ENCODE measurements around the gene SCMH1. TPM values are rescaled to one million over a fixed set of nuclear protein-coding genes. Genes with fewer than 3 reads are reported as not detected.

The SCMH1 gene
- total RNA-seq, 1 donor from 2014 or later = 19.0 TPM

DNA sequence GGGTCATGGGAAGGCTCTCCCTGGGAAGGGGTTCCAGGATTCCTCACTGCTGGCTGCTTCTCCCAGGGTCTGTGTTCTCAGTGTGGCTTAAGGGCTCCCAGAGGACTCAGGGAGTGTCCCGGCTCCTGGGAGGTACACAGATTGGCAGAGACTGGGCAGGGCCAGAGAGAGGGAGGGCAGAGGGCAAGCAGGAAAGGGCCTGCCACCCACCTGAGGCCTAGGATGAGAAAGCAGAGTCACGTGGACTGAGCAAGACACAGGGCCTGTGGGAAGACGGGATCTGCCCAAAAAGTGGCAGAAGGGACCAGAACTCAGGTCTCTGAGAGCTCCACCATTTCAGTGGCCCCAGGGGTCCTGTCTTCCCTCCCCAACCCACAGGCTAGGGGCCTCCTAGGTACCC lies 221.5 kb downstream of the SCMH1 start:
- Mint-ChIP-seq H3K27ac (no peak overlapping the region), H3K9me3 (no peaks in the 10 kb centered on the region), H3K4me1 (ENCODE audit: low read depth) (peaks cover 2% of the 10 kb centered on the region), H3K4me3 (ENCODE audit: low read depth) (no peak overlapping the region), H3K27me3 (ENCODE audit: low read depth) (no peaks in the 10 kb centered on the region), H3K36me3 (ENCODE audit: low read depth) (peaks cover 22% of the 10 kb centered on the region)
- no peak for DNase-seq (ENCODE audit: low spot score)
- intact Hi-C loops (cut with micrococcal nuclease) = no loop called here

- intact Hi-C loops (cut with micrococcal nuclease) = no loop called here
- Mint-ChIP-seq H3K4me1 (ENCODE audit: low read depth) (peaks cover 2% of the 10 kb centered on the region), H3K36me3 (ENCODE audit: low read depth) (peaks cover 22% of the 10 kb centered on the region), H3K9me3 (no peaks in the 10 kb centered on the region), H3K27ac (no peak overlapping the region), H3K27me3 (ENCODE audit: low read depth) (no peaks in the 10 kb centered on the region), H3K4me3 (ENCODE audit: low read depth) (no peak overlapping the region)
- no peak for DNase-seq (ENCODE audit: low spot score)
Measured at GRCh38 chr1:41020109-41020576, 222.0 kb downstream of the SCMH1 start.

- no peak for DNase-seq (ENCODE audit: low spot score)
- H3K36me3 Mint-ChIP-seq (ENCODE audit: low read depth) = peaks cover 30% of the 10 kb centered on the region
- no peak overlapping the region for H3K4me3 Mint-ChIP-seq (ENCODE audit: low read depth)
Measured at GRCh38 chr1:41019353-41019745, 222.8 kb downstream of the SCMH1 start.

DNA sequence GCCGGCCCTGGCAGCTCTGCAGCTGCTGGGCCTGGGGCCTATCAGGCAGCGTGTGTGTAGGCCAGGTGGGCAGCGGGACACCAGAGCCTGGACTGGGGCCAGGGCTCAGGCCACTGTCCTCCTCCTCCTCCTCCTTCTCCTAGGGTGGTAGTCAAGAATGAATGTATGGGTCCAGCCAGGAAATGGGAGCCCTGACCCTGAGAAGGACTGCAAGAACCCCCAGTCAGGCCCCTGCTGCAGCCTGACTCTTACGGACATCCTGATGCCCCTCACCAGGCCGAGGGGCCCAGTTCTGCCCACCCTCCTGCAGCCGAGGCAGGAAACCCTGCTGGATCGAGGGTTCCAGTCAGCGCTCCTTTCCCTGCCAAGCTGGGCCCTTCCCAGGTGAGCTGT lies 224.1 kb downstream of the SCMH1 start:
- Mint-ChIP-seq H3K4me1 (ENCODE audit: low read depth) (no peaks in the 10 kb centered on the region), H3K4me3 (ENCODE audit: low read depth) (no peak overlapping the region), H3K27me3 (ENCODE audit: low read depth) (no peaks in the 10 kb centered on the region), H3K36me3 (ENCODE audit: low read depth) (peaks cover 36% of the 10 kb centered on the region), H3K27ac (no peak overlapping the region), H3K9me3 (no peaks in the 10 kb centered on the region)
- intact Hi-C loops (cut with micrococcal nuclease) = no loop called here
- DNase-seq (ENCODE audit: low spot score) = no peak

More at GRCh38 chr1:41019353-41019745, 222.8 kb downstream of the SCMH1 start:
- no peaks in the 10 kb centered on the region for H3K27me3 Mint-ChIP-seq (ENCODE audit: low read depth)
- peaks cover 2% of the 10 kb centered on the region for H3K4me1 Mint-ChIP-seq (ENCODE audit: low read depth)
- no peaks in the 10 kb centered on the region for H3K9me3 Mint-ChIP-seq
- intact Hi-C loops (cut with micrococcal nuclease) = no loop called here
- H3K27ac Mint-ChIP-seq = no peak overlapping the region

DNA sequence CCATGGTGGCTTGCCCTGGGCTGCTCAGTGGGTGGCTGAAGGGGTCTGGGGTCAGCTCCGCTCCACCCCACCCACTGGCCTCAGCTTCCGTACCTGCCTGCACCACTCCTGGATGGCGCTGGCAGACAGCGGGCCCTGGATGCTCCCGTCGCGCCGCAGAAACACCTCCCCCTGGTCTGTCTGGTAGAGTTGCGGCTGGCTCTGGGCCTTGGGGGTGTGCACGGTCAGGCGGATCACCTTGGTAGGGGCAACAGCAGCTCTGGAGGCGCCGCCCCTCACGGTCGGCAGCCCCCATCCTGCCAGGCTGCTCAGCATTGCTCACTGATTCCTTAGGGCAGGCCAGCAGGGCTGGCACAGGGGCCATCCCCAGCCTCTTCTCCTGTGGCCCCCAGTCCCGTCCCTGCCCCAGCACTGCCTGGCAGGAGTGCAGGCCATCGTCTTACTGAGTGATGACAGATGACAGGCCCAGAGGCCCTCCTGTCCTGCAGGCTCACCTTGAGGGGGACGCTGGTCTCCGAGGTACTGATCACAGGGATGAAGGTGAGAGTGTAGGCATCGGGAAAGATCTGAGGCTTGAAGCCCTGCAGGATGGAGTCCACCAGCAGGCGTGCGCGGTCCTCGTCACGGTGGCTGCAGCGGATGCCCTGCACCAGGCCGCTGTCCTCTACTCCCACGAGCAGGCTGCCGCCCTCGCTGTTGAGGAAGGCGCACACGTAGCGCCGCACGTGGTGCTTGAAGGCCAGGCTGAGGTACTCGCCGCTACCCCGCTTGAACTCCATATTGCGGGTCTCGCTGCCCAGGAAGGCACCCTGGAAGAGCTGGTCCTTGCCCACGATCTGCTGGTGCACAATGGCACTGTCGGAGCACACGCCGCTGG lies 224.7 kb downstream of the SCMH1 start:
- Mint-ChIP-seq H3K27me3 (ENCODE audit: low read depth) (no peaks in the 10 kb centered on the region), H3K27ac (no peak overlapping the region), H3K4me3 (ENCODE audit: low read depth) (no peak overlapping the region), H3K9me3 (no peaks in the 10 kb centered on the region), H3K4me1 (ENCODE audit: low read depth) (no peaks in the 10 kb centered on the region), H3K36me3 (ENCODE audit: low read depth) (peaks cover 41% of the 10 kb centered on the region)
- DNase-seq (ENCODE audit: low spot score) = no peak
- intact Hi-C loops (cut with micrococcal nuclease) = no loop called here

DNA sequence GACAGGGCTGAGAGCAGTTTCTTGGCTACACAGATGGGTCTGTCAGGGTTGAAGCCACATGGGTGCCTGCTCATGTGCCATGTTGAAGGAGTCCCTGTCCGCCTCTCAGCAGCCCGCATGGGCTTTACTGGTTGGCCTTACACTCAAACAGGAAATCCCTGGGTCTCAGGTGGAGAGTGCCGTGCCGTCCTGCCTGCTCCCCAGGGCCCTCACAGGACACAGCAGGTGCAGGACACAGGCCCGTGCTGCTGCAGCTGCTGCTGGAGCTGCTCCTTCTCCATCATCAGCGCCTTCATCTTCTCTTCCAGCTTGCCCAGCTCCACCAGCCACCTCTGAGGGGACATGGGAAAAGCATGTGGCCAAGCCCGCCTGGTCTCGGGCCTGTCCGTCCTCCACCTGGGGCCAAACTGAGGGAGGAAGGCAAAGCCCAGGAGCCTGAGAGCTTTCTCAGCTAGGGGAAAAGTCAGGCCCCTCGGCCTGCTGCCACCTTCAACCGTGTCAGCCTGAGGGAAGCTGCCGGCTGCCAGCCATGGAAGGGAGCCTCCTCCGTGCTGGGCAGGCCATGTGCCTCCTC lies 226.1 kb downstream of the SCMH1 start:
- peaks cover 53% of the 10 kb centered on the region for H3K36me3 Mint-ChIP-seq (ENCODE audit: low read depth)
- H3K4me3 Mint-ChIP-seq (ENCODE audit: low read depth) = no peak overlapping the region
- DNase-seq (ENCODE audit: low spot score) = no peak

DNA sequence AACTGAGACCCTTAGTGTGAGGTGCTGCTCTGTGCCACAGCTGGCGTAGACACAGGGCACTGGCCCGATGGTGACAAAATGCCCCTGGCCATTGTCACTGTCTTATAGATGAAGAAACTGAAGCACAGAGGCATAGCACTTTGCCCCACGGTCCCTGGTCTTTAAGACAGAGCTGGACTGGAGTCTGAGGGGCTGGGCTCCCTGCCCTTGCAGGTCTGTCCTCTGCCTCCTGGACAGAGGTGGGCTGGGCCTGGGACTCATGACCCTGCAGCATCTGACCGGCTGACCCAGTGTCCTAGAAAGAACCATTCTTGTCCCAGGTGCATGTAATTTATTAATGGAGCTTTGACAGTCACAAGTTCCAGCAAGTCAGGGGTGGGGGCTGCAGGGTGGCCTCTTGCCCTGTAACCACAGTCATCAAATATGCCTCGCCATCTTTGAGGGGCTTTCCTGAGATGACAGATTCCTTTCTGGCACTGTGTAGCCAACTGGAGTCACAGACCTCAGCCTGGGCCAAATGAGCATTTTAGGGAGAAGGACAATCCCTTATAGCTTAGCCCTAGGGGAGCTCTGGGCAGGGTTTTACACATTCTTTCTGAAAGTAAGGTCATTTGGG lies 226.7 kb downstream of the SCMH1 start:
- no peaks in the 10 kb centered on the region for H3K27me3 Mint-ChIP-seq (ENCODE audit: low read depth)
- H3K27ac Mint-ChIP-seq = no peak overlapping the region
- H3K4me1 Mint-ChIP-seq (ENCODE audit: low read depth) = no peaks in the 10 kb centered on the region
- H3K4me3 Mint-ChIP-seq (ENCODE audit: low read depth) = no peak overlapping the region
- peaks cover 57% of the 10 kb centered on the region for H3K36me3 Mint-ChIP-seq (ENCODE audit: low read depth)
- no peaks in the 10 kb centered on the region for H3K9me3 Mint-ChIP-seq
- intact Hi-C loops (cut with micrococcal nuclease) = no loop called here
- no peak for DNase-seq (ENCODE audit: low spot score)

More for the DNA sequence above, 226.1 kb downstream of the SCMH1 start:
- Mint-ChIP-seq H3K27me3 (ENCODE audit: low read depth) (no peaks in the 10 kb centered on the region), H3K9me3 (no peaks in the 10 kb centered on the region), H3K27ac (no peak overlapping the region), H3K4me1 (ENCODE audit: low read depth) (no peaks in the 10 kb centered on the region)
- intact Hi-C loops (cut with micrococcal nuclease) = no loop called here

DNA sequence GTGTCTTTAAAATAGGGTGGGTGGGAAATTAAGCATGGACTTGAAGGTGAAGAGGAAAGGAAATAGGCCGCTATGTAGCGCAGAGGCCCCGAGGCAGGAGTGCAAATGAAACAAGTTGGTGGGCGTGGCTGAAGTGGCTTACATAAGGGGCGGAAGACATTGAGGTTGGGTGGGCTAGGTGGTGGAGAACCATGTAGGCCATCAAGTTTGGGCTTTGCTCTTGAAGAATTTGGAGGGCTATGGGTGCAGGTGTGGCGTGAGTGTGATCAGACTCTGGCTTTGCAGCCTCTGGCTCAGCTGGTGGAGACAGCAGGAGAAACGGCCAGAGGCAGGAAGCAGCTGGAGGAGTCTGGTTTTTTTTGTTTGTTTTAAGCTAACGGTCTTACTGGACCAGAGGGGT lies 227.2 kb downstream of the SCMH1 start:
- intact Hi-C loops (cut with micrococcal nuclease) = no loop called here
- H3K27ac Mint-ChIP-seq = peak overlapping the region; percentile 50
- no peaks in the 10 kb centered on the region for H3K4me1 Mint-ChIP-seq (ENCODE audit: low read depth)

GRCh38 chr1:41013796-41014195 lies 228.3 kb downstream of the SCMH1 start:
- Mint-ChIP-seq H3K27me3 (ENCODE audit: low read depth) (no peaks in the 10 kb centered on the region), H3K27ac (no peak overlapping the region), H3K9me3 (no peaks in the 10 kb centered on the region), H3K4me1 (ENCODE audit: low read depth) (no peaks in the 10 kb centered on the region), H3K4me3 (ENCODE audit: low read depth) (no peak overlapping the region), H3K36me3 (ENCODE audit: low read depth) (peaks cover 62% of the 10 kb centered on the region)
- intact Hi-C loops (cut with micrococcal nuclease) = no loop called here
- no peak for DNase-seq (ENCODE audit: low spot score)

More for the DNA sequence above, 227.2 kb downstream of the SCMH1 start:
- no peak for DNase-seq (ENCODE audit: low spot score)
- Mint-ChIP-seq H3K27me3 (ENCODE audit: low read depth) (no peaks in the 10 kb centered on the region), H3K9me3 (no peaks in the 10 kb centered on the region), H3K36me3 (ENCODE audit: low read depth) (peaks cover 61% of the 10 kb centered on the region), H3K4me3 (ENCODE audit: low read depth) (no peak overlapping the region)

- no peak for DNase-seq (ENCODE audit: low spot score)
- H3K36me3 Mint-ChIP-seq (ENCODE audit: low read depth) = peaks cover 70% of the 10 kb centered on the region
- H3K9me3 Mint-ChIP-seq = no peaks in the 10 kb centered on the region
- no peaks in the 10 kb centered on the region for H3K27me3 Mint-ChIP-seq (ENCODE audit: low read depth)
- H3K27ac Mint-ChIP-seq = no peak overlapping the region
- no peaks in the 10 kb centered on the region for H3K4me1 Mint-ChIP-seq (ENCODE audit: low read depth)
- H3K4me3 Mint-ChIP-seq (ENCODE audit: low read depth) = no peak overlapping the region
- intact Hi-C loops (cut with micrococcal nuclease) = no loop called here
Measured at GRCh38 chr1:41013024-41013423, 229.1 kb downstream of the SCMH1 start.

DNA sequence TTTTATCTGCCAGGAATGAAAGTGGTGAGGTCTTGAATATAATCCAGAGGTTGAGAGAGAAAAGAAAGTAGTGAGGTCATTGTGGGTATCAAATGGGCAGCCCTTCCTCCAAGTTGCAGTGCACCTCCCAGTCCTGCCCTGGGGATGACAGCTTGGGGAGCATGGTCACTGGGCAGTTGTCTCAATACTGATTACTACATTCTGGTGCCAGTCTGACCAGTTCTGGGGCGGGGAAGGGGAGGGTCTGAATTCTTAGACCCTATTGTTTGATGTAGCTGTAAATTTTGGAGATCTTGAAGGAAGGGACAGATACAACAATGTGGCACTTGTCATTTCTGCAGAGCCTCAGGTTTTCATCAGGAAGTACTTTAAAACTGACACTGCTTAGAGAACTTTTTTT lies 231.8 kb downstream of the SCMH1 start:
- DNase-seq (ENCODE audit: low spot score) = no peak
- intact Hi-C loops (cut with micrococcal nuclease) = no loop called here
- Mint-ChIP-seq H3K9me3 (no peaks in the 10 kb centered on the region), H3K36me3 (ENCODE audit: low read depth) (peaks cover 91% of the 10 kb centered on the region), H3K4me3 (ENCODE audit: low read depth) (no peak overlapping the region), H3K4me1 (ENCODE audit: low read depth) (no peaks in the 10 kb centered on the region), H3K27ac (no peak overlapping the region), H3K27me3 (ENCODE audit: low read depth) (no peaks in the 10 kb centered on the region)

- no peak overlapping the region for H3K27ac Mint-ChIP-seq
- no peak overlapping the region for H3K4me3 Mint-ChIP-seq (ENCODE audit: low read depth)
- no peaks in the 10 kb centered on the region for H3K4me1 Mint-ChIP-seq (ENCODE audit: low read depth)
- no peaks in the 10 kb centered on the region for H3K9me3 Mint-ChIP-seq
- H3K36me3 Mint-ChIP-seq (ENCODE audit: low read depth) = peaks cover 89% of the 10 kb centered on the region
- intact Hi-C loops (cut with micrococcal nuclease) = no loop called here
- no peaks in the 10 kb centered on the region for H3K27me3 Mint-ChIP-seq (ENCODE audit: low read depth)
- DNase-seq (ENCODE audit: low spot score) = no peak
Measured at GRCh38 chr1:41009466-41009865, 232.6 kb downstream of the SCMH1 start.

All from activated T-helper 2 cell treated with anti-CD3 and anti-CD28 coated beads, Interferon-gamma antibody, Interleukin-2, Interleukin-4, amounts not matched to agents 10 μg/mL and 5 μg/mL and 100 μg/mL, durations not matched to agents 14 hours and 24 hours and 36 hours (primary cell).